ENCODE measurements around the gene DNASE1L3. TPM values are rescaled to one million over a fixed set of nuclear protein-coding genes. Genes with fewer than 3 reads are reported as not detected.

DNASE1L3 gene, protein sequence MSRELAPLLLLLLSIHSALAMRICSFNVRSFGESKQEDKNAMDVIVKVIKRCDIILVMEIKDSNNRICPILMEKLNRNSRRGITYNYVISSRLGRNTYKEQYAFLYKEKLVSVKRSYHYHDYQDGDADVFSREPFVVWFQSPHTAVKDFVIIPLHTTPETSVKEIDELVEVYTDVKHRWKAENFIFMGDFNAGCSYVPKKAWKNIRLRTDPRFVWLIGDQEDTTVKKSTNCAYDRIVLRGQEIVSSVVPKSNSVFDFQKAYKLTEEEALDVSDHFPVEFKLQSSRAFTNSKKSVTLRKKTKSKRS
- total RNA-seq = 1 to 10 TPM; 2.3 to 3.8 TPM

DNA sequence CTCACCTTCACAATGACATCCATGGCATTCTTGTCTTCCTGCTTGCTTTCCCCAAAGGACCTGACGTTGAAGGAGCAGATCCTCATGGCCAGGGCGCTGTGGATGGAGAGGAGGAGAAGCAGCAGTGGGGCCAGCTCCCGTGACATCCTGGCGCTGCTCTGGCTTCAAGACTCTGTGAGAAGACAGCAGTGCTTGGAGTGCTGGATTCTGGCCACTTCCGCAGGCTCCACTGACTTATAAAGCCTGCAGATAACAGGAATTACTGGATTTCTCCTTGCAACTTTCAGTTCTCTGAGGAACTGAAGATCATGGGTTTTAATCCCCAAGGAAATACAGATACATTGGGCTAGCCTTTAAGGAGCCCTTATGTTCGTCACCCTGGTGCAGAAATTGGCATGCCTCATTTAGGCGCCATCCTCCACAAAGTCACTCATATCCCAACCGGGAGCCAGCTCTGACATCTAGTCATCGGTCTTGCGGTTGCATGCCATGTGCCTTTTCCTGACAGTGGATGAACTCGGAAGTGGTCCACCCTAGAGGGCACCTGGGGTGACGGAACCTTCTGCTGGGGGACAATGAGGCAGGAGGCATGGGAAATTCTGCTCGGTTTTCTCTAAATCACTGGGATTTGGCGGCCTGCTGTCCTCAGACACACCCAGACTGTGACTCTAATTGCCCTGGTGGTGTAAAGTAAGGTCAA lies at the start of gene DNASE1L3:
Gene DNASE1L3 (minus strand): TSS at position 212 of the 700 bp plus-strand sequence. CDS start 66 bp downstream, at position 146.
- Histone ChIP-seq H3K27ac (no peak within 1 kb of the TSS), H3K36me3 (no peaks in the 10 kb centered on the region), H3K4me3 (no peak within 1 kb of the TSS), H3K9me3 (no peaks in the 10 kb centered on the region), H3K27me3 (replicated peaks; ENCODE audit: insufficient read depth) (no peaks in the 10 kb centered on the region), H3K4me1 (ENCODE audit: control insufficient read depth in 1 of 2, low read depth in 2 of 2) (no peaks in the 10 kb centered on the region)
- TF ChIP-seq, protein P1, sequence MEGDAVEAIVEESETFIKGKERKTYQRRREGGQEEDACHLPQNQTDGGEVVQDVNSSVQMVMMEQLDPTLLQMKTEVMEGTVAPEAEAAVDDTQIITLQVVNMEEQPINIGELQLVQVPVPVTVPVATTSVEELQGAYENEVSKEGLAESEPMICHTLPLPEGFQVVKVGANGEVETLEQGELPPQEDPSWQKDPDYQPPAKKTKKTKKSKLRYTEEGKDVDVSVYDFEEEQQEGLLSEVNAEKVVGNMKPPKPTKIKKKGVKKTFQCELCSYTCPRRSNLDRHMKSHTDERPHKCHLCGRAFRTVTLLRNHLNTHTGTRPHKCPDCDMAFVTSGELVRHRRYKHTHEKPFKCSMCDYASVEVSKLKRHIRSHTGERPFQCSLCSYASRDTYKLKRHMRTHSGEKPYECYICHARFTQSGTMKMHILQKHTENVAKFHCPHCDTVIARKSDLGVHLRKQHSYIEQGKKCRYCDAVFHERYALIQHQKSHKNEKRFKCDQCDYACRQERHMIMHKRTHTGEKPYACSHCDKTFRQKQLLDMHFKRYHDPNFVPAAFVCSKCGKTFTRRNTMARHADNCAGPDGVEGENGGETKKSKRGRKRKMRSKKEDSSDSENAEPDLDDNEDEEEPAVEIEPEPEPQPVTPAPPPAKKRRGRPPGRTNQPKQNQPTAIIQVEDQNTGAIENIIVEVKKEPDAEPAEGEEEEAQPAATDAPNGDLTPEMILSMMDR (IDR thresholded peaks at IDR 0.05) = no peak
- ATAC-seq (ENCODE audit: insufficient number of reproducible peaks, low FRiP score, low read depth) (no peak), DNase-seq (ENCODE audit: low spot score) (no peak)

DNA sequence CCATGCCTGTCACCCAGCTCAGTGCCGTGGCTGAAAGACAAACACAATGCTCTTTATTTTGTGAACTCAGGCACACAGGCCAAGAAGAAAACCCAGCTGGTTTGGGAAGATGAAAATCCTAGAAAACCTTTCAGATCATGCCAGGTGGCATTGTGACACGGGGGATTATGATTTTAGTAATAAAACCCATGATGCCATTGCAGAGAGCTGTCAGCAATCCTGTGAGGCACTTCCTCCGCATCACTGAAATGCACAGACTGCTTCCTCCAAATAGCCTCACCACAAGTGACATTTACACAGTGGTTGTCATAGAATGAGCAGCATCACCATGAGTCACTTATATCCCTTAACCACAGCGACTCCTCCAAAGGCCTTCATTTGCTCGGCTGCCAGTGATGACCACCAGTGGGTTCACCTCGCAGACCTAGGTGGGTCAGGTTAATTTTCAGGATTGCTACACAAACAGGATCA lies 49.5 kb upstream of the DNASE1L3 start:
- Histone ChIP-seq H3K27ac (no peak overlapping the region), H3K9me3 (no peaks in the 10 kb centered on the region), H3K36me3 (no peaks in the 10 kb centered on the region), H3K27me3 (replicated peaks; ENCODE audit: insufficient read depth) (no peaks in the 10 kb centered on the region), H3K4me3 (no peak overlapping the region), H3K4me1 (ENCODE audit: control insufficient read depth in 1 of 2, low read depth in 2 of 2) (no peaks in the 10 kb centered on the region)
- ATAC-seq (ENCODE audit: insufficient number of reproducible peaks, low FRiP score, low read depth) = no peak
- no peak for DNase-seq (ENCODE audit: low spot score)
- TF ChIP-seq, protein P1 (IDR thresholded peaks at IDR 0.05) = no peak

DNA sequence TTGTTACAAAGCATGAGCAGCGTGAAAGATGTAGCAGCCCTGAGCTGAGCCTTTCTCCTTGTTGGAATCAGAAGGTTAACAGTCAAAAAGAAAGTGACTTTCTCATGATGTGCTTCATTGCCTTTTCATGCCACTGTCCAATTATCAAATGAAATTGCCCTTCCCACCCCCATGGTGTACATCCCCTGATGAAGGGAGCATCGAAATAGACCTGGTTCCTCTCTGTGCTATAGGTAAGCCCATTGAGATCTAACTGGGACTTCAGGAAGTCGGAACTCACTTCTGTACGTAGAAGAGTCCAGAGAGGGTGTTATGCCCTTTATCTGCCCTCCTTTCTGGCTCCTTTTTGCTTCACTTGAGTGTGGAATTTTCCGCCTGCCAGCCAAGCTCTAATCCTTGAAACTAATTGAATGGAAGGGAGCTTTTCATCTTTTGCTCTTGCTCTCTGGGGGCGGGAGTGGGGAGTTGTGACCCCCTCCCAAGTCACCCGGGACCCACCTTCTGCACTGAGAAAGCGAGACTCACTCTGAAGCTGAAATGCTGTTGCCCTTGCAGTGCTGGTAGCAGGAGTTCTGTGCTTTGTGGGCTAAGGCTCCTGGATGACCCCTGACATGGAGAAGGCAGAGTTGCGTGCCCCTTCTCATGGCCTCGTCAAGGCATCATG lies 47.8 kb upstream of the DNASE1L3 start:
- Histone ChIP-seq H3K27me3 (replicated peaks; ENCODE audit: insufficient read depth) (no peaks in the 10 kb centered on the region), H3K36me3 (no peaks in the 10 kb centered on the region), H3K27ac (no peak overlapping the region), H3K4me3 (no peak overlapping the region), H3K4me1 (ENCODE audit: control insufficient read depth in 1 of 2, low read depth in 2 of 2) (no peaks in the 10 kb centered on the region), H3K9me3 (no peaks in the 10 kb centered on the region)
- no peak for DNase-seq (ENCODE audit: low spot score)
- ATAC-seq (ENCODE audit: insufficient number of reproducible peaks, low FRiP score, low read depth) = no peak
- TF ChIP-seq, protein P1 (IDR thresholded peaks at IDR 0.05) = no peak

DNA sequence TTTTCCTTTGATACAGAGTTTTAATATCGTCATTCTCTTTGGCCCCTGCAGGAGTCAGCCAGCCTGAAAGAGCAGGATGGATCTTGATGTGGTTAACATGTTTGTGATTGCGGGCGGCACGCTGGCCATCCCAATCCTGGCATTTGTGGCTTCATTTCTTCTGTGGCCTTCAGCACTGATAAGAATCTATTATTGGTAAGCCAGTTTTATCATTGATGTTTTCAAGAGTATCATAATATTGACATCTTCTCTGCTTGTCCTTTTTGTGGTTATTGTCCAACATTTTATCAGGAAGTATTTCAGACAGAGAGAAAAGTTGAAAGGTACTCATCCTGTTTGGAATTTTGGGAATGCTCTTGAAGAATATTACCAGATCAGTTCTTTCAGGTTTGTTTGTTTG lies 45.7 kb upstream of the DNASE1L3 start:
- DNase-seq (ENCODE audit: low spot score) (no peak), ATAC-seq (ENCODE audit: insufficient number of reproducible peaks, low FRiP score, low read depth) (no peak)
- Histone ChIP-seq H3K9me3 (no peaks in the 10 kb centered on the region), H3K36me3 (no peaks in the 10 kb centered on the region), H3K4me1 (ENCODE audit: control insufficient read depth in 1 of 2, low read depth in 2 of 2) (no peaks in the 10 kb centered on the region), H3K27me3 (replicated peaks; ENCODE audit: insufficient read depth) (no peaks in the 10 kb centered on the region), H3K27ac (no peak overlapping the region), H3K4me3 (no peak overlapping the region)
- TF ChIP-seq, protein P1 (IDR thresholded peaks at IDR 0.05) = no peak

DNA sequence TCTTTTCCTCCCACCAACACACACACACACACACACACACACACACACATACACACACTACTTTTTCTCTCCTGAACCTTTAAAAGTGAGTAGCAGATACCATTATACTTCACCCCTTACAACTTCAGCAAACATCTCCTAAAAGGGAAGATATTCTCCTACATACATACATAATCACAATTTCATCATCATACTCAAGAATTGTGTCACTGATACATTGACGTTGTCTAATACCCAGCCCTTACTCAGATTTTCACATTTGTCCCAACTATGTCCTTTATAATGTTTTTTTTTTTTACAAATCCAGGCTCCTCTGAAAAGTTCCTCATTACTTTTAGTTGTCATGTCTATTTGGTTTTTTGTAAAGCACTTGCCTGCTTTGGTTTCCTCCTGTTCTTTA lies 45.3 kb upstream of the DNASE1L3 start:
- no peak for DNase-seq (ENCODE audit: low spot score)
- no peak for ATAC-seq (ENCODE audit: insufficient number of reproducible peaks, low FRiP score, low read depth)
- Histone ChIP-seq H3K27ac (no peak overlapping the region), H3K4me1 (ENCODE audit: control insufficient read depth in 1 of 2, low read depth in 2 of 2) (no peaks in the 10 kb centered on the region), H3K9me3 (no peaks in the 10 kb centered on the region), H3K27me3 (replicated peaks; ENCODE audit: insufficient read depth) (no peaks in the 10 kb centered on the region), H3K36me3 (no peaks in the 10 kb centered on the region), H3K4me3 (no peak overlapping the region)
- TF ChIP-seq, protein P1 (IDR thresholded peaks at IDR 0.05) = no peak
